NCI-H2227 treated with DMSO at 0.1 percent for 48 hours (cell line): Measurements from ENCODE around the gene HSD17B7.
"Not testable (repeated sequence)": the region's sequence is repeated elsewhere in the genome, so short reads cannot be mapped to it uniquely, and the experiment has no call there.

Experiments used
- DNase-seq: peaks from one replicate; lab custom pipeline; 2025; lab: John Stamatoyannopoulos, UW

Gene HSD17B7

DNA sequence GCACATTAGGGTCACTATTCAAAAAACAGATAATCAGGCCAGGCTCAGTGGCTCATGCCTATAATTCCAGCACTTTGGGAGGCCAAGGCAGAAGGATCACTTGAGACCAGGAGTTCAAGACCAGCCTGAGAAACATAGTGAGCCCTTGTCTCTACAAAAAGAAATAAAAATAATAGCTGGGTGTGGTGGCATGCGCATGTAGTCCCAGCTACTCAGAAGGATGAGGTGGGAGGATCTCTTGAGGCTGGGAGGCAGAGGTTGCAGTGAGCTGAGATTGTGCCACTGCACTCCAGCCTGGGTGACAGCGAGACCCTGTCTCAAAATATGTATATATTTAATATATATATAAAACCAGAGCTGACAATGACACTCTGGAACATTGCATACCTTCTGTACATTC is 21.9 kb downstream of the HSD17B7 start:
- not testable (repeated sequence) for DNase-seq

DNA sequence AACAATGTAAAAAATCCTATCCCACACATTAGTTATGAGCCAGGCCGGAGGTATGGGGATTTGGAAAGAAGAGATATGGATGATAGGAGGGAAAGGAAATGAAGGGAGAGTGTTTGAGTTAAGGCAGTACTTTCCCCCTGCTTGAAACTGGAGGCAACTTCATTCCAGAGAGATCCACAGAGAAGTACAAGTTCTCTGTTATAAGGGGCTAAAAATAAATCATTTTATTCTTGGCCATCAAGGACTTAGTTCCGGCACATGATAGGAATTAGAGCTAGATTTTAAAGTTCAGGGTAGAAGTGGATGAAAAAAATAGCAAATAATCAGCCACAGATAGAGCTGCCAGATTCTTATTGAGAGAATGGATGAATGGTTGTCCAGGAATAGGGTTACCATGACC is 27.6 kb downstream of the HSD17B7 start:
- not testable (repeated sequence) for DNase-seq

DNA sequence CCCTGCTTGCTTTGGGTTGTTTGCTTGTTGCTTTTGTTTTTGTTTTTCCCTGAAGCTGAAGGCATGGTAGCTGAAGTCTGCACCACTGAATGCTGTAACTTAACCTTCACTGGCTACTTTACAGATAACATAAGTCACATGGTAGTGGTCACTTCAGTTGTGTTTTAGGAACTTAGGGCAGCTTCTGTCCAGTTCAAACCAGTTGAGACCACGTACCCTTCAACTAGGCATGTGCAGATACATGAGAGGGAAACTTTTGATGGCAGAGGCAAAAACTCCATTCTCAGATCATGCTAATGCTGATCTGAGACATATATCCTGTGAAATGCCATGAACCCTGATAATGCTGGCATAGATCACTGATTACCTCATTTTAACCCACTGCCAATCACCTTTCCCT is 28.2 kb downstream of the HSD17B7 start:
- not testable (repeated sequence) for DNase-seq

DNA sequence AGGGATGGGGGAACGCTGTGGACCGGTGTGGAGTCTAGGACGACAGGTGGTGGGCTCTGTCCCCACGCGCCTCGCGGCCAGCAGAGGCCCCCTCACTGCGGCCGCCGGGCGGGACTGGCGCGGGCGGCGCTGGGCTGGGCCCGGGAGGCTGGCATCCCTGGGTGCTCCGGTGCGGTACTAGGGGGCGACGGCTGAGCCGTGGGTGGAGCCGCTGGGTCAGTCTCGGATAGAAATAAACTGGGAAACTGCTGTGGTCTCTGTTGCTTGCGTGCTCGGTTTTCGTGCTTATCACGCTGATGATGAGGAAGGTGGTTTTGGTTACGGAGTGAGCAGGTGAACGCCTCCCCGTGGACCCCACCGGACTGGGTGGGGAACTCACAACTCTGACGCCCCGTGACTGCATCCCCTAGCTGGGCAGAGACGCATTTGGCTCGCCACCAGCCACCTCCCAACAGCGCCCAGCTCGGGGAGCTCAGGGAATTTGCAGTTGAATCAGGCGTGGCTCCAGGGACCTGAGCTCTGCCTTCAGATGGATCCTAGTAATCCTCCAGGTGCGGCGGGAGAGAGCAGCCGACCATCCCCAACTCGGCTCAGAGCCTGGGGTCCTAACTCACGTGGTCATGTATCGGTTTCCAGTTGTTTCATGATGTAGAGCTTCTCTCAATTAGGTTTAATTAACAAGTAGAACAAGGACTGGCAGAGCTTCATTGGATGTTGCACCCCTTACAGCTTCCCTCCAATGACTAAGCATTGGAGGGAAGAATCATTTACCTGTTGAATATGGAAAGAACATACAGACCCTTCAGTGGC is 32.1 kb downstream of the HSD17B7 start:
- peak; percentile 11 for DNase-seq

DNA sequence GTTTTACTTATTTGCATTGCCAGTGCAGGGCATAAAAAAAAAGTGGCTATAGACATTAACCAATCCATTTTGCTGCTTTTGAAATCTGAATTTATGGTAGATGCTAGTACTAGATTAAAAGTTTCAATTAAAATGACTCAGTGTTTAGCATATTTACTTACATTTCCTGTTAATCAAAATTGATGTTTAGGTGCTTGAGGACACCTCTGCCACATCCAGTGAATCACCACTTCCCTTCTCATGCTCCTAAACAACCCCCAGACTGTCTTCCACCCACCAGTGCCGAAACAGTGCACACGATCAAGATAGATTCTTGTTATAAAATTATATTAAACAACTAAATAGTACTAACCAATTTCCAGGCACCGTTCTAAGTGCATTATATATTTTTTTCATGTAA is 32.7 kb downstream of the HSD17B7 start:
- DNase-seq: no peak

DNA sequence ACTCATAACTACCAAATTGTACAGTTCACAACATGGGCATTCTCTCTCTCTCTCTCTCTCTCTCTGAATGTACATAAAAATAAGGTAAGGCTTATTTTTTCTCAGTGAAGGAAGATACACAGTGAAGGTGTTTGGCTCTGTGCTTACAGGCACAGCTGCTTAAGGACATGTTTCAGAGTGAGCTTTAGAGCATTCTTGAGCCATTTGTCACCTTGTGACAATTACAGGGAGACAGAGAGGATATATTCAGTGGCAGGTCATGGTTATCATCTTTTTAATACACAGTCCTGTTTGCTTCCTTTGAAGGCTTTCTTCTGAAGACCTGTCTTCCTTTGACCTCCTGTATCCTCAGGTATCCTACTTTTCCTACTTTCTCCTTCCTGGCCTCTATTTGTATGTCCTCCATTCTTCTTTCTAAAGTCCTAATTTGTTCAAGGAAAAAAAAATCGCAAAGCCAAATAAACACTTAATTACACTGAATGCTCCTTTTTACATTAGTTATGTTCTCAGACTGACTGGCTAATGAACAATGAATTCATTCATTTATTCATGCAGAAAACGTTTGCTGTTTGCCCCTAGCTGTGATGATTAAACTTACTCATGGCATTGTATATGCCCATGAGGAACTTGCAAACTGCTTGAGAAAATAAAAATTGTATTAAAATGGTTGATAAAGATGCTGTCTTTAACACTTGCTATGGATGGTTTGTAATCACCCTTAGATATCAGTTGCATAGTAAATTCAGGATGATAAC is 33.4 kb downstream of the HSD17B7 start:
- no peak for DNase-seq

DNA sequence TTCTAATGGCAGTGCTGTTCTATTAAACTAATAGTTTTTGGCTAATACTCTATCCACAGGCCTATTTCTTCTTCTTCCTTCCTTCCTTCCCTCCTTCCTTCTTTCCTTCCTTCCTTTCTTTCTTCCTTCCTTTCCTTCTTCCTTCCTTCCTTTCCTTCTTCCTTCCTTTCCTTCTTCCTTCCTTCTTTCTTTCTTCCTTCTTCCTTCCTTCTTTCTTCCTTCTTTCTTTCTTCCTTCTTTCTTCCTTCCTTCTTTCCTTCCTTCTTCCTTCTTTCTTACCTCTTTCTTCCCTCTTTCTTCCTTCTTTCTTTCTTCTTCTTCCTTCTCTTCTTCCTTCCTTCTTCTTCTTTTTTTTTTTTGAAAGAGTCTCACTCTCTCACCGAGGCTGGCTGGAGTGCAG is 38.8 kb downstream of the HSD17B7 start:
- DNase-seq: no peak

DNA sequence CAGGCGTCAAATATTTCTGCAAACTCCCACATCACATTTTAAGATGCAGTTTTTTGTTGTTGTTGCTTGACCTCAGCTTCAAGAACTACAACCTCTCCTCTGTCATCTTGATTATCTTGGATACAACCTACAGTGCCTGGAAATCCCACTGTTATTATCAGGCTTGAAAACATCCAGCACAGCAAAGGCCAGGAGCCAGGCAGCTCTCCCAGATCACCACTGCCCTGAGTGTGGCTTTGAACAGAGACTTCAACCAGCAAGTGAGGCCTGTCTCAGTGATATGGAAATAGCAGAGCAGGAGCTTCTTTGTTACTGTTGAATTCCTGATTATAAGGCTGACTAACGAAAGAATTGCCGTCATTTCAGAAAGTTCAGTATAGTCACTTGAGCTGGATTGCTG is 42.0 kb downstream of the HSD17B7 start:
- DNase-seq: no peak

DNA sequence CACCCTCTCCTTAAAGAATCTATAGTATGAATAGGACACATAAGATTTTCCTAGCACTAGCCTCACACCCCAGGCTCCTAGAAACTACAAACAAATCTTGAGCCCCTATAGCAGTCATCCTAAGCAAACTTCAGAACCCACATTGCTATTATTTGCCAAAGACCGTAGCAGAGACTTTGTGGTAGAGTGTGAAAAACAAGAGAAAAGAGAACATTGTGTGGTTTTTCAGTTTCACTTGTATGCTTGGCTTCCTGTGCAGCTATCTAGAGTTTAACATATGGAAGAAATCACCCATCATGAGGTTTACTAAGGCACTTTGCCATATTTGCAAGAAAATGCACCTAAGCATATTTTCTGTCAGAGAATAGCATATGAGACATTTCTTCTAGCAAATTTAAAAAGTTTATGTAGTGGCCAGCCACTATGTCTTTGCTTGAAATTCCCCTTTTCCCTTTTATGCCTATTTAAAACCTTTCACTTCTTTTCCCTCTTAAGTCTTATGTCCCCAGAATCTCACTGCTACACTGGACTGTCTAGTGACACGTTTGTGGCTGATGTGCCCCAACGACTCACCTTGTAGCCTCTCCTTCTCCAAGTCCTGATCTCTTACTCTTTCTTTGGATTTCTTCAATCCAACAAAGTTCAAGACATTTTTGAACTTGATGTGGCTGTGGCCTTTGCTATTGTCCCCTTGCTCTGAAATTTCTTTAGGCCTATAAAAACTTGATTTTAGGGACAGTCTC is 44.8 kb downstream of the HSD17B7 start:
- no peak for DNase-seq

DNA sequence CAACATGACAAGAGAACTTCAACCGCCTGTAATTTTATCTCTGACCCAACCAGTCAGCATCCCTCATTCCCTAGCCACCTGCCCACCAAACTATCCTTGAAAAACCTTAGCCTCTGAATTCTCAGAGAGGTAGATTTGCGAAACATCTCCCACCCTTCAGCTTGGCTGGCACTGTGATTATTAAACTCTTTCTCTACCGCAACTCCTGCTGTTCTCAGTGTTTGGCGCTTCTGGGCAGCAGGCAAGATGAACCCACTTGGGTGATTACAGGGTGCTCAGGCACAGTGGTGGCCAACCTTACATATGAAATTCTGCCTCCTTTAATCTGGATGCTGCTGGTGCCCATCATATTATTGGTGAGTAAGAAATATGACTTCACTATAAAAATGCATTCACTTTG is 48.4 kb downstream of the HSD17B7 start:
- DNase-seq: no peak

DNA sequence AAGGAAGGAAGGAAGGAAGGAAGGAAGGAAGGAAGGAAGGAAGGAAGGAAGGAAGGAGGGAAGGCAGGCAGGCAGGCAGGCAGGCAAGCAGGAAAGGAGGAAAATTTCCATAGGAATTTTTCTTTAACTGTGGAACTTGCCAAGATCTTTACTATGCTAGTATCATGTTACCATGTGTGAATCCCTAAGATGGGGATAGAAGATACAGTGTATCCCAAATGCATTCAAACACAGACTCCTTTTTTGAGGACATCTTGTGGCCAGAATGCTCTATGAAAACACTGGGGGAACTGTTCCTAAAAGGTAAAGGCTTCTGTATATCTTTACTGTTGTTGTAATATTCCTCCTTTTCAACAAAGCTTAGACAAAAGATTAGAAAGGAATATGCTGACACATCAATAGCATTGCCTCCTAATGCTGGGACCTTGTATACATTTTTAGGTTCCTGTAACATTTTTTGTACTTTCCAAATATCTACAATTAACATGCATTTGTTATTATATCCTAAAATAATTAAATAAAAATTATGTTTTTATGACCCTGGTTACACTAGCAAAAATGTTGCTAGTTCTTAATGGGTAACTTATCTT is 49.8 kb downstream of the HSD17B7 start:
- DNase-seq: no peak

DNA sequence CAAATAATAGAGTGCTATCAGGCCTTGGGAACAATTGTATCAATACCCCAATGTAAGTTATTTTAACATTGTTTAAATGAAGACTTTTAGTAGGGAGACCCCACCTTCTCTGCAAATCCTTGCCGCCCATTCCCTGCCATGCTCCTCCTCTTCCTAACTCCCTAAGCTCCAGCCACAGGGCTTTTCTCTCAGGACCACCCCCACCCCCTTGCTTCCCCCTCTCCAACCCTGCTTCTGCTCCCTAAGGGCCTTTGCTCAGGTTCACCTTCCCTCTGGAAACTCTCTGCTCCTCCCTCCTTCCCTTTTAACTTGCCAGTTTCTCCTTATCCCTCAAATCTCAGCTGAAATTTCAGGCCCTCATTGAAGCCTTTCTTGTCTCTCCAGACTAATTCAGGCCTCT is 53.7 kb downstream of the HSD17B7 start:
- no peak for DNase-seq

DNA sequence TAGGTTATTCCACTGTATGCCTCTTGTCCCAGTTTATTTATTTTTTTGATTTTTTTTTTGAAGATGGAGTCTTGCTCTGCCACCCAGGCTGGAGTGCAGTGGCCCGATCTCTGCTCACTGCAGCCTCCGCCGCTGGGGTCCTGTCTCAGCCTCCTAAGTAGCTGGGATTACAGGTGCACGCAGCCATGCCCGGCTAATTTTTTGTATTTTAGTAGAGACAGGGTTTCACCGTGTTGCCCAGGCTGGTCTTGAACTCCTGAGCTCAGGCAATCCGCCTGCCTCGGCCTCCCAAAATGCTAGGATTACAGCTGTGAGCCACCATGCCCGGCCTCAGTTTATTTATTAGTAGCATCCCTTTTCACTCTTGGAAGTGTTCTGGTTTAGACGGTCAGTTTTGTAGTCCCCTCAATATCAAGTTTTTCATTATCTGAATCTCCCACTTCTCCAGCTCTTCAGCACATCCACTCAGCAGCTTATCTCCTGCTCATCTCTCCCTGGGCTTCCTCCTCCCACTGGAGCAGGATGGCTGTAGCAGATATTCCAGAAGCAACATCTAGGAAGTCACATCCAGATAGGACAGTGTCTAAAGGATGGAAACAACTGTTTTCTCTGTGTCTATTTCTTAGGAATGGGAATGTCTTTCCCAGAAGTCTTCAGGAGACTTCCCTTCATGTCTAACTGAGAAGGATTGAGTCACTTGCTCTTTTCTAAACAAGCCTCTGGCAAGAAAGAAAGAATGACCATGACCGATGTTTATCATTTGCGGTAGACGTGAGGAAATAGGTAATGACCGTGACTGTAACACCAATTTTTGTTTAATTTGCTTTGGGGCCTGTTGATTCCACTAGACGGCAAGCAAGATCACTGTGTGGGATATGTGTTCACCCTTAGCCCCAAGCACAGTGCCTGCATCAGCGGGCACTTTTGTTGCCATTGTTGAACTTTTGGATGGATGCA is 56.0 kb downstream of the HSD17B7 start:
- no peak for DNase-seq

DNA sequence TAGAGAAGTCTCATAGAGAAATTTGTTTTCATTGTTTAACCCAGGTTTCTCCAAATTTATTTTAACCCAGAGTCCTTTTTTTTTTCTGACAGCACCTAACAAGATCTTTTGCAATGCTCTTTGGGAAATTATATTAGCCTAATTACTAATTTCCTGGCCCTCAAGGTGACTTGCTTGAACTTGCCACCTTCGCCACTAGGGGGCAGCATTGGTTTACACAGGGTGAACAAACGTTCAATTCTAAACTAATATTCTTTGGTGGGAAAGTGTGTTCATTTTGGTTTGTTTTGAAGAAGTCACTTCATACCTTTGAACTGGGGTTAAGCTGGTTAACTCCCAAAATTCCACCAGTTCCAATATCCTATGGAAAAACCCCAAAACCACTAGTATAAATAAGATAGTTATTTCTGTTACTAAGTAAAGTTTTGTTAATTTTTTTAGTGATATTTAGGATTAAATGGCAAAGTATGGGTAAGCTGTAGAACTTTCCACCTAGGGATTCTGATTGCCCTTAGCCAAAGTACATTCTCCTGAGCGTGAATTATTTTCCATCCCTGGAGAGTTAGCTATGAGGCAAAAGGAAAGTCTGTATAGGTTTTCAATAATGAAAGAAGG is 57.4 kb downstream of the HSD17B7 start:
- peak; percentile 62 for DNase-seq

DNA sequence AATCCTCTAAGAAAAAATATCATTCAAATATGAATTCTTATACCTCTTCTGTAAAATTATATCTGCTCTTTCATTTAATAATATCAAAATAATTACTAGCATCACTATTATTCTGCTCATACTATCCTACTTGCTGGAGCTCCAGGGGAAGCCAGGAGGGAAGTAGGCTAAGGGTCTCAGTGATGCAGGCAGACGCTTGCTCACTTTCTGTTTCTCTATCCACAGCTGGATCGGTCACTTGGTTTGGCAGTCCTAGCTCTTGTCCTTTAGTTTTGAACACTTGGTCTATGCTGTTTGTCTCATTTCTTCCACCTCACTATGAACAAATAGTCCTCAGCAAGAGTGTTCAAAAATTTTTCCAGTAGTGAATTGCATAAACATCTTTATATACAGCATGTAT is 59.2 kb downstream of the HSD17B7 start:
- no peak for DNase-seq

DNA sequence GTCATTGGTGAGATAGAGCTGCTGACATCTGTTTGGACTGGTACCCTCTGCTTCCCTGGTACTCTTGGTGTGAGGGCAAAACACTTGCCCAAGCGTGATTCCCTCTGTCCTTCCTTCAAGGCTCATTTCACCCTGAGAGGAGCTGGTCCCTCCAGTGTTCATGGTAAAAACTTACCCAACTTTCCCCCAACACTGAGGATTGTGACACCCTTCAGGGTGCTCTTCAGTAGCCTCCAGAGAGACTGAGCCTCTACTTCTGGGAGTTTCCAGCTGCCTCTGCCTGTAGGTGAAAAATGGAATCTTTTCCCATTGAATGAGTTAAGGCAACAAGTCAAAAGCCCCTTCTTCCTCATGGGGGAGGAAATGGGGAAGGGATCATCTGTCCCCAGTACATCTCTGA is 60.8 kb downstream of the HSD17B7 start:
- no peak for DNase-seq

DNA sequence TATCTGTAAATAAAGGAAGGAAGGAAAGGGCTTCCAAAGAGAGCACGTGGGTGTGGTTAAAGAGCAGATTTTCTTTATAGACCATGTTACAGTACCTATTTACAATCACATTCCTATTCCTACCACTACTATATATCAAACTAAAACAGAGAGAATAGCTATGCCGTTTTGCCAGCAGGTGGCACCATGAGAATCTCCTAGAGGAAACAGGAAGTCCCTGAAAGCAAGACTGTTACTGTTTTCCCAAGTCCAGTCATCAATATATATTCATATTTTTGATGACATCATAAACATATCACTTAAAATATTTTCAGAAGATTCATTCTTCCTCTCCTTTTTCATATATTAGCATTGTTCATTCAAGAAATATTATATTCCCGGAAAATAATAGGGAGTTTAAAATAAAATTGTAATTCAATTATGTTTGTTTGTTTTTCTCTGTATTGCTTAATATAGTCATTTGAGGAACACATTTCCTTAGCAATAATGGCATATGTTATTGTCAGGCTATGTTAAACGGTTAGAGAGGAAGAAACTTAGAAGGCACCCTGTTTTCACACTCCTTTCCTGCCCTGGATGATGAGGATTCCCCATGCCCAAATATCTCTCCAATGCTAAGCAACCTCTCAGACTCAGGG is 63.9 kb downstream of the HSD17B7 start:
- DNase-seq: peak; percentile 76

DNA sequence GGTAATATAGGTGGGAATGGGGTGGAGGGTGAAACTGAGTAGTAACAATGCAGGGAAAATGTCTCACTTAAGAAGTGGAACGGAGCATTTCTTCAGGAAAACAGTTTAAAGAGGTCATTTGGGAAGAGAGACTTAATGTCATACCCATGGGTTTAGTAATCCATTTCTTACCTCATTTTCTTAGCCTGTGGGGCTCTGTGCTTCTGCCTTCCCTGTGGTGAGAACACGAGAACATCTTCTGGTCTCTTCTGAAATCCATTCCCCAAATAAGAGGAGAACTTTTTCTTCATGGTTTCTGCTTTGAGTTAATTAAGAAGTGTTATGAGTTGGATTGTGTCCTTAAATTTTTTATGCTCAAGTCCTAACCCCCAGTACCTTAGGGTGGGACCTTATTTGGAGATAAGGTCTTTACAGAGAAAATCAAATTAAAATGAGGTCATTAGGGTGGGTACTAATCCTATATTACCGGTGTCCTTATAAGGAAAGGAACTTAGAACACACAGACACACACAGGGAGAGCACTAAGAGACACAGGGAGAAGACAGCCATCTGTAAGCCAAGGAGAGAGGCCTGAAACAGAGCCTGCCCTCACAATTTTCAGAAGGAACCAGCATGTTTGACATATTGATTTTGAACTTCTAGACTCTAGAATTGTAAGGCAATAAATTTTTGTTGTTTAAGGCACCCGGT is 65.1 kb downstream of the HSD17B7 start:
- DNase-seq: no peak

DNA sequence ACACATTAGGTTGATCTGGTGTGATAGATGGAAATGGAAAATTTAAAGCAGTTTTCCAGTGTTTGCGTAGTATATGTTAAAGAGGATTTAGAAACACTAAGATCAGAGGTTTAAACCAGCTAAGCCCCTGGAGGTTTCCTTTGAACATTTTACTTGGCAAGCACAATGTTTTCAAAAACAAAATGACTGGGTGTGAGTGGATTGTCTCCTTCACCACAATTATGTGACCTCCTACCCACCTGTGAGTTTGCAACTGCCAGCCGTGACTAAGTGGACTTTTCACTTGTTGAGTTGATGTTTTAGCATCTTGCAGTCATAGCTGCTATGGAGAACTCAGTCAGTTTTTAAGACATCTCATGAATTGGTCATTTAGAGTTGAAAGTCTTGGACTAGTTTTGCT is 65.8 kb downstream of the HSD17B7 start:
- DNase-seq: peak; percentile 9

DNA sequence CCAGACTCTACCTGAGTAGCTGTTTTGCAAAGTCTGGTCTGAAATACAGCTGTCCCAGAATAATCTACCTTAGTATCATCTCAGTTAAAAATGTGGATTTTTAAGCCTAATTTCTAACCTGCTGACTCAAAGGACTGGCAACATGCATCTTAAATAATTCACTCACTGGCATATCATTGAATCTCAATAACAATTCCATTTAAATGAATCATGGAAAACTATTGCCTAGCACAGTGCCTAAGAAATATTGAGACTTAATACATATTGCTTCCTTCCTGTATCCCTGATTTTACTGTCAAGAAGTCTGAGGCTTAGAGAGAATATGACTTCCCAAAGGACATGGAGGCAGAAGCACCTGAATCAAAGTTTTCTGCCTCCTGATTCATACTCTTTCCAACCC is 67.3 kb downstream of the HSD17B7 start:
- DNase-seq: no peak
